SK-N-SH treated with all-trans-retinoic acid at 6 μM for 48 hours (cell line): ENCODE measurements around the gene SHANK2.

Experiments used
- CSDC2 ChIP-seq: fragments of 250-450 bp; sonication (Bioruptor Pico); IDR thresholded peaks from 2 replicates; pipeline ENCODE4 v1.5.0; 2020; ENCODE audit warnings: mild to moderate bottlenecking, moderate library complexity
- ESRRG ChIP-seq: fragments of 250-450 bp; sonication (Bioruptor Pico); IDR thresholded peaks from 2 replicates; pipeline ENCODE4 v1.6.1; 2021; ENCODE audit warnings: mild to moderate bottlenecking
- PPARA ChIP-seq: fragments of 250-450 bp; sonication (Bioruptor Pico); IDR thresholded peaks from 2 replicates; pipeline ENCODE4 v1.5.0; 2020; ENCODE audit warnings: mild to moderate bottlenecking, borderline replicate concordance
- RARB ChIP-seq: fragments of 250-450 bp; sonication (Bioruptor Pico); IDR thresholded peaks from 2 replicates; pipeline ENCODE4 v1.8.0; 2021; ENCODE audit warnings: mild to moderate bottlenecking, moderate library complexity
- TF ChIP-seq, protein P1 (sequence below): fragments of 250-450 bp; sonication (Bioruptor Pico); IDR thresholded peaks from 2 replicates; pipeline ENCODE4 v1.8.0; 2020; ENCODE audit warnings: mild to moderate bottlenecking, moderate library complexity, borderline replicate concordance
- TF ChIP-seq, protein P2 (sequence below): fragments of 250-450 bp; sonication (Bioruptor Pico); IDR thresholded peaks from 2 replicates; pipeline ENCODE4 v1.5.1; 2021; ENCODE audit warnings: mild to moderate bottlenecking, moderate library complexity

DNA sequence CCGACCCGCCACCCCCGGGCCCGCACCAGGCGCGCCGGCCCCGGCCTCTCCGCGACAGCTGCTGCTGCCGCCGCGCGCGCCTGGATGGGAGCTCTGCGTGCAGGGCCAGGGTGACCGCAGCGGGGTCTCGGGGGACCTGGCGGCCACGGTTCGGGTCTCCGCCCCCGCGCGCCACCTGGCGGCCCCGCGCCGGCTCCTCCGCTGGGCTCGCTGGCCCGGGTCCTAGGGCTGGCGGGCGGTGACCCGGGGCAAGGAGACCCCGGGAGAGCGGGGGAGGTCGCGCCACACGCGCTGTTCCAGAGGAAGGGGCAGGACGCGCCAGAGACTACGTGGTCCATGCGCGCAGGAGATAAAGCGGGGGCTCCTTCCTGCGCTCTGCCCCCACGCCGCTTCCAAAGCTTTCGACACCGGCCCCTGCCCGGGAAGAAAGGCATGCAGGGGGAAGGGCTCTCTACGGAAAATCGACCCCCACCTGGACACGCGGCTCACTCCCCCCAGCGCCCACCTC, 562 bp downstream of the SHANK2 start:
- TF ChIP-seq, protein P1, sequence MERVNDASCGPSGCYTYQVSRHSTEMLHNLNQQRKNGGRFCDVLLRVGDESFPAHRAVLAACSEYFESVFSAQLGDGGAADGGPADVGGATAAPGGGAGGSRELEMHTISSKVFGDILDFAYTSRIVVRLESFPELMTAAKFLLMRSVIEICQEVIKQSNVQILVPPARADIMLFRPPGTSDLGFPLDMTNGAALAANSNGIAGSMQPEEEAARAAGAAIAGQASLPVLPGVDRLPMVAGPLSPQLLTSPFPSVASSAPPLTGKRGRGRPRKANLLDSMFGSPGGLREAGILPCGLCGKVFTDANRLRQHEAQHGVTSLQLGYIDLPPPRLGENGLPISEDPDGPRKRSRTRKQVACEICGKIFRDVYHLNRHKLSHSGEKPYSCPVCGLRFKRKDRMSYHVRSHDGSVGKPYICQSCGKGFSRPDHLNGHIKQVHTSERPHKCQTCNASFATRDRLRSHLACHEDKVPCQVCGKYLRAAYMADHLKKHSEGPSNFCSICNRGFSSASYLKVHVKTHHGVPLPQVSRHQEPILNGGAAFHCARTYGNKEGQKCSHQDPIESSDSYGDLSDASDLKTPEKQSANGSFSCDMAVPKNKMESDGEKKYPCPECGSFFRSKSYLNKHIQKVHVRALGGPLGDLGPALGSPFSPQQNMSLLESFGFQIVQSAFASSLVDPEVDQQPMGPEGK (CRISPR knock-in tag), result no peak
- TF ChIP-seq RARB (CRISPR knock-in tag), result no peak
- no peak for TF ChIP-seq CSDC2 (CRISPR knock-in tag)
- no peak for TF ChIP-seq ESRRG (CRISPR knock-in tag)
- no peak for TF ChIP-seq PPARA
- TF ChIP-seq, protein P2, sequence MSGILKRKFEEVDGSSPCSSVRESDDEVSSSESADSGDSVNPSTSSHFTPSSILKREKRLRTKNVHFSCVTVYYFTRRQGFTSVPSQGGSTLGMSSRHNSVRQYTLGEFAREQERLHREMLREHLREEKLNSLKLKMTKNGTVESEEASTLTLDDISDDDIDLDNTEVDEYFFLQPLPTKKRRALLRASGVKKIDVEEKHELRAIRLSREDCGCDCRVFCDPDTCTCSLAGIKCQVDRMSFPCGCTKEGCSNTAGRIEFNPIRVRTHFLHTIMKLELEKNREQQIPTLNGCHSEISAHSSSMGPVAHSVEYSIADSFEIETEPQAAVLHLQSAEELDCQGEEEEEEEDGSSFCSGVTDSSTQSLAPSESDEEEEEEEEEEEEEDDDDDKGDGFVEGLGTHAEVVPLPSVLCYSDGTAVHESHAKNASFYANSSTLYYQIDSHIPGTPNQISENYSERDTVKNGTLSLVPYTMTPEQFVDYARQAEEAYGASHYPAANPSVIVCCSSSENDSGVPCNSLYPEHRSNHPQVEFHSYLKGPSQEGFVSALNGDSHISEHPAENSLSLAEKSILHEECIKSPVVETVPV, result no peak
